HL-60 (cell line): ENCODE data around the gene NTRK2.

Experiments
- DNase-seq, 2 experiments: peaks; one replicate each; pipeline ENCODE4 v3.0.0-alpha.2; 2010 to 2020; ENCODE audit warnings: low read depth in 1 of 2, low spot score in 1 of 2
- H3K27ac ChIP-seq: fragments of 250-450 bp; sonication (Bioruptor Pico); replicated peaks from 2 replicates; pipeline ENCODE4 v1.5.1; 2020; ENCODE audit warnings: mild to moderate bottlenecking, moderate library complexity
- H3K27me3 ChIP-seq: fragments of 250-450 bp; sonication (Bioruptor Pico); 2 replicates; pipeline ENCODE4 v1.5.1; 2021; ENCODE audit warnings: mild to moderate bottlenecking, moderate library complexity; ENCODE audit not compliant: insufficient read depth, poor library complexity, severe bottlenecking
- H3K4me3 ChIP-seq: replicated peaks from 2 replicates; pipeline ENCODE4 v1.5.1; 2011; ENCODE audit warnings: mild to moderate bottlenecking, control low read depth, low read length; ENCODE audit not compliant: insufficient read depth
- GABPA ChIP-seq: IDR thresholded peaks from 2 replicates; pipeline ENCODE4 v1.6.1; 2012; ENCODE audit warnings: low read depth
- POLR2AphosphoS5 ChIP-seq: IDR thresholded peaks from 2 replicates; pipeline ENCODE4 v1.6.1; 2012; ENCODE audit warnings: low read depth
- SPI1 ChIP-seq: IDR thresholded peaks from 2 replicates; pipeline ENCODE4 v1.6.1; 2012; ENCODE audit warnings: low read depth, mild to moderate bottlenecking, borderline replicate concordance
- TF ChIP-seq, protein P1 (sequence below): IDR thresholded peaks from one replicate; pipeline ENCODE4 v1.5.1; 2011; ENCODE audit warnings: low read length, control low read depth, inconsistent platforms; ENCODE audit not compliant: insufficient read depth
- TF ChIP-seq, protein P2 (sequence below): IDR thresholded peaks from 2 replicates; pipeline ENCODE4 v1.6.1; 2012; ENCODE audit warnings: low read depth; ENCODE audit not compliant: insufficient replicate concordance

NTRK2 gene

DNA sequence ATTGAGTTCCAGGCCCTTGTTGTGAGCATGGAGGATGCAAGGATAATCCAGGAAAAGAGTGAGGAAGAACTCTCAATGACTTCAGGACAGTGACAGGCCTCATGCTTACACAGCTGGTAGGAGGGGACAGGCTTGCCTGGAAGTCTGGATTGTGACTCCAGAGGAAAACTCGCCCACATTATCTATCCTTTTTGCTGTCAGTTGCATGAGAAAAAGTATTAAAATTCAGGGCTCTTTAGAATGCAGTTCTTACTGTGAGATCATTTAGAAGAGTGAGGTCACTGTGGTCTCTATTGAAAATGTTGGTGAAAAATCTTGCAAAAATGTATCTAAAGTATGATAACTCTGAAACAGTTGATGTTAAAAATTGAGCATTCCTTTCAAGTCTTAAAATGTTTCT lies 30.5 kb downstream of the NTRK2 start:
- no peak for DNase-seq
- H3K27ac ChIP-seq: no peak overlapping the region
- H3K4me3 ChIP-seq: no peak overlapping the region
- H3K27me3 ChIP-seq: peaks cover 12% of the 10 kb centered on the region
- no peak for TF ChIP-seq POLR2AphosphoS5
- TF ChIP-seq, protein P1, sequence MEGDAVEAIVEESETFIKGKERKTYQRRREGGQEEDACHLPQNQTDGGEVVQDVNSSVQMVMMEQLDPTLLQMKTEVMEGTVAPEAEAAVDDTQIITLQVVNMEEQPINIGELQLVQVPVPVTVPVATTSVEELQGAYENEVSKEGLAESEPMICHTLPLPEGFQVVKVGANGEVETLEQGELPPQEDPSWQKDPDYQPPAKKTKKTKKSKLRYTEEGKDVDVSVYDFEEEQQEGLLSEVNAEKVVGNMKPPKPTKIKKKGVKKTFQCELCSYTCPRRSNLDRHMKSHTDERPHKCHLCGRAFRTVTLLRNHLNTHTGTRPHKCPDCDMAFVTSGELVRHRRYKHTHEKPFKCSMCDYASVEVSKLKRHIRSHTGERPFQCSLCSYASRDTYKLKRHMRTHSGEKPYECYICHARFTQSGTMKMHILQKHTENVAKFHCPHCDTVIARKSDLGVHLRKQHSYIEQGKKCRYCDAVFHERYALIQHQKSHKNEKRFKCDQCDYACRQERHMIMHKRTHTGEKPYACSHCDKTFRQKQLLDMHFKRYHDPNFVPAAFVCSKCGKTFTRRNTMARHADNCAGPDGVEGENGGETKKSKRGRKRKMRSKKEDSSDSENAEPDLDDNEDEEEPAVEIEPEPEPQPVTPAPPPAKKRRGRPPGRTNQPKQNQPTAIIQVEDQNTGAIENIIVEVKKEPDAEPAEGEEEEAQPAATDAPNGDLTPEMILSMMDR: no peak
- TF ChIP-seq SPI1: no peak
- no peak for TF ChIP-seq GABPA
- TF ChIP-seq, protein P2, sequence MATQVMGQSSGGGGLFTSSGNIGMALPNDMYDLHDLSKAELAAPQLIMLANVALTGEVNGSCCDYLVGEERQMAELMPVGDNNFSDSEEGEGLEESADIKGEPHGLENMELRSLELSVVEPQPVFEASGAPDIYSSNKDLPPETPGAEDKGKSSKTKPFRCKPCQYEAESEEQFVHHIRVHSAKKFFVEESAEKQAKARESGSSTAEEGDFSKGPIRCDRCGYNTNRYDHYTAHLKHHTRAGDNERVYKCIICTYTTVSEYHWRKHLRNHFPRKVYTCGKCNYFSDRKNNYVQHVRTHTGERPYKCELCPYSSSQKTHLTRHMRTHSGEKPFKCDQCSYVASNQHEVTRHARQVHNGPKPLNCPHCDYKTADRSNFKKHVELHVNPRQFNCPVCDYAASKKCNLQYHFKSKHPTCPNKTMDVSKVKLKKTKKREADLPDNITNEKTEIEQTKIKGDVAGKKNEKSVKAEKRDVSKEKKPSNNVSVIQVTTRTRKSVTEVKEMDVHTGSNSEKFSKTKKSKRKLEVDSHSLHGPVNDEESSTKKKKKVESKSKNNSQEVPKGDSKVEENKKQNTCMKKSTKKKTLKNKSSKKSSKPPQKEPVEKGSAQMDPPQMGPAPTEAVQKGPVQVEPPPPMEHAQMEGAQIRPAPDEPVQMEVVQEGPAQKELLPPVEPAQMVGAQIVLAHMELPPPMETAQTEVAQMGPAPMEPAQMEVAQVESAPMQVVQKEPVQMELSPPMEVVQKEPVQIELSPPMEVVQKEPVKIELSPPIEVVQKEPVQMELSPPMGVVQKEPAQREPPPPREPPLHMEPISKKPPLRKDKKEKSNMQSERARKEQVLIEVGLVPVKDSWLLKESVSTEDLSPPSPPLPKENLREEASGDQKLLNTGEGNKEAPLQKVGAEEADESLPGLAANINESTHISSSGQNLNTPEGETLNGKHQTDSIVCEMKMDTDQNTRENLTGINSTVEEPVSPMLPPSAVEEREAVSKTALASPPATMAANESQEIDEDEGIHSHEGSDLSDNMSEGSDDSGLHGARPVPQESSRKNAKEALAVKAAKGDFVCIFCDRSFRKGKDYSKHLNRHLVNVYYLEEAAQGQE: no peak

DNA sequence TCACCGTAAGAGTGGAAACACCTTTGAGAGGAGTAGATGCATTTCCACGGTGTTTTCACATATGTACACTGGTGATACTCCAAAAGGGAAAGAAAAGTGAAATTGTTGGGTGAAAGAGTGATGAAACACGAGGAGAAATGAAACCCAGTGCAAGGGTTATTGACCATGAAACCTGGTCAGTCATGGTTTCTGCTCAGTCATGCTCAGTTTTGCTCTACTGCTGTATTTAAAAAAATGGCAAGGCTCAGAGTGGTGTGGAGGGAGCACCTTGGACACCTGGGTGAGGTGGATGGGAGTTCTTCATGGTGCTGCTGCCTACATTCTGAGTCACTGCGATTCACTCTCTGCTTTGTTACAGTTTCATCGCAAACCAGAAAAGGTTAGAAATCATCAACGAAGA lies 32.3 kb downstream of the NTRK2 start:
- H3K27me3 ChIP-seq: peaks cover 14% of the 10 kb centered on the region
- H3K27ac ChIP-seq: no peak overlapping the region
- DNase-seq: no peak
- TF ChIP-seq, protein P2: no peak
- TF ChIP-seq SPI1: no peak
- no peak for TF ChIP-seq GABPA
- no peak for TF ChIP-seq POLR2AphosphoS5
- TF ChIP-seq, protein P1: no peak
- no peak overlapping the region for H3K4me3 ChIP-seq

DNA sequence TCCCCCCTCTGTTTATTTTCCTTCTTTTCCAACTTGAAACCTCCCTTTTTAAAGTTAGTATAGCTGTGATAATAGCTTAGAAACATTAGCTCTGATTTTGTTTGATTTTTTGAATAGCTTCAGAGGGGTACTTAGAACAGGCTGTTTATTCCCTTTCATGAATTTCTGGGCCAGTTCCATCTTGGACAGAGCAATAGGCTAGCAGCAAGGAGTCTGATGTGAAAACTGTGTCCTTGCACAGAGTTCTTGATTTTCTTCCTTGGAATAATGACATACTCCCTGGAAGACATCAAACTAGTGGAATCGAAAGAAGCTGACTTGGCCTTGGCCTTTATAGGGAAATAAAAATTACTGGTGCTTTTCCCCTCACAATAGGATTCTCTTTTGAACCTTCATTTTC lies 32.9 kb downstream of the NTRK2 start:
- Histone ChIP-seq H3K27ac (no peak overlapping the region), H3K27me3 (peaks cover 14% of the 10 kb centered on the region), H3K4me3 (no peak overlapping the region)
- TF ChIP-seq SPI1: no peak
- no peak for TF ChIP-seq POLR2AphosphoS5
- TF ChIP-seq, protein P2: no peak
- no peak for TF ChIP-seq GABPA
- TF ChIP-seq, protein P1: no peak
- DNase-seq: no peak
